Smooth muscle cell (in vitro differentiated cells): ENCODE data around the gene SIGLEC11. TPM values are rescaled to one million over a fixed set of nuclear protein-coding genes. Genes with fewer than 3 reads are reported as not detected.
"Not testable (repeated sequence)": the region's sequence is repeated elsewhere in the genome, so short reads cannot be mapped to it uniquely, and the experiment has no call there.

Experiments
- DNase-seq: peaks from one replicate; lab custom pipeline; 2025; ENCODE audit not compliant: unreplicated experiment; lab: John Stamatoyannopoulos, UW
- H2AFZ ChIP-seq: fragments of 200-600 bp; sonication (generic); 2 replicates; pipeline ENCODE4 v1.6.0; 2016; ENCODE audit warnings: antibody characterized with exemption, low read depth, mild to moderate bottlenecking
- H3F3A ChIP-seq: fragments of 200-600 bp; sonication (generic); 2 replicates; pipeline ENCODE4 v1.6.0; 2017; ENCODE audit warnings: antibody characterized with exemption, low read depth
- H3K27ac ChIP-seq: fragments of 200-600 bp; sonication (generic); 2 replicates; pipeline ENCODE4 v1.5.1; 2016; ENCODE audit warnings: low read depth, mild to moderate bottlenecking
- H3K27me3 ChIP-seq: fragments of 200-600 bp; sonication (generic); 2 replicates; pipeline ENCODE4 v1.6.1; 2016; ENCODE audit warnings: low read depth, mild to moderate bottlenecking
- H3K36me3 ChIP-seq: fragments of 200-600 bp; sonication (generic); 2 replicates; pipeline ENCODE4 v1.5.1; 2016; ENCODE audit warnings: low read depth
- H3K4me1 ChIP-seq: fragments of 200-600 bp; sonication (generic); 2 replicates; pipeline ENCODE4 v1.5.1; 2016; ENCODE audit warnings: low read depth
- H3K4me2 ChIP-seq: fragments of 200-600 bp; sonication (generic); 2 replicates; pipeline ENCODE4 v1.6.0; 2016; ENCODE audit warnings: mild to moderate bottlenecking
- H3K4me3 ChIP-seq: fragments of 200-600 bp; sonication (generic); 2 replicates; pipeline ENCODE4 v1.5.1; 2016; ENCODE audit warnings: mild to moderate bottlenecking
- H3K79me2 ChIP-seq: fragments of 200-600 bp; sonication (generic); 2 replicates; pipeline ENCODE4 v1.6.0; 2016; ENCODE audit warnings: low read depth, mild to moderate bottlenecking
- H3K9ac ChIP-seq: fragments of 200-600 bp; sonication (generic); 2 replicates; pipeline ENCODE4 v1.6.0; 2016; ENCODE audit warnings: low read depth
- H3K9me3 ChIP-seq: fragments of 200-600 bp; sonication (generic); replicated peaks from 2 replicates; pipeline ENCODE4 v1.5.1; 2016; ENCODE audit warnings: low read depth
- H4K20me1 ChIP-seq: fragments of 200-600 bp; sonication (generic); 2 replicates; pipeline ENCODE4 v1.6.0; 2016; ENCODE audit warnings: low read depth
- CTCF ChIP-seq: fragments of 200-600 bp; sonication (generic); IDR thresholded peaks from 2 replicates; pipeline ENCODE4 v1.5.1; 2017; ENCODE audit warnings: borderline replicate concordance, mild to moderate bottlenecking, antibody characterized with exemption; ENCODE audit not compliant: insufficient read depth, poor library complexity, severe bottlenecking
- WGBS: methylation state at CpG from one replicate; pipeline ENCODE4 v1.1.7; 2016; ENCODE audit warnings: low lambda C conversion rate; 5-methylcytosine and 5-hydroxymethylcytosine counted together
- polyA plus RNA-seq: library from polyadenylated mRNA; unstranded; fragments of >200 nt; fragmentation: Nextera tagmentation; extraction: Ambion mirVana; gene quantifications from 2 replicates; pipeline ENCODE4 v1.2.1, GENCODE V29; 2016
- total RNA-seq: library from RNA; depleted of rRNA; stranded (reverse); fragments of >200 nt; gene quantifications from 2 replicates; pipeline ENCODE4 v1.2.3, GENCODE V29; 2014

The SIGLEC11 gene, protein sequence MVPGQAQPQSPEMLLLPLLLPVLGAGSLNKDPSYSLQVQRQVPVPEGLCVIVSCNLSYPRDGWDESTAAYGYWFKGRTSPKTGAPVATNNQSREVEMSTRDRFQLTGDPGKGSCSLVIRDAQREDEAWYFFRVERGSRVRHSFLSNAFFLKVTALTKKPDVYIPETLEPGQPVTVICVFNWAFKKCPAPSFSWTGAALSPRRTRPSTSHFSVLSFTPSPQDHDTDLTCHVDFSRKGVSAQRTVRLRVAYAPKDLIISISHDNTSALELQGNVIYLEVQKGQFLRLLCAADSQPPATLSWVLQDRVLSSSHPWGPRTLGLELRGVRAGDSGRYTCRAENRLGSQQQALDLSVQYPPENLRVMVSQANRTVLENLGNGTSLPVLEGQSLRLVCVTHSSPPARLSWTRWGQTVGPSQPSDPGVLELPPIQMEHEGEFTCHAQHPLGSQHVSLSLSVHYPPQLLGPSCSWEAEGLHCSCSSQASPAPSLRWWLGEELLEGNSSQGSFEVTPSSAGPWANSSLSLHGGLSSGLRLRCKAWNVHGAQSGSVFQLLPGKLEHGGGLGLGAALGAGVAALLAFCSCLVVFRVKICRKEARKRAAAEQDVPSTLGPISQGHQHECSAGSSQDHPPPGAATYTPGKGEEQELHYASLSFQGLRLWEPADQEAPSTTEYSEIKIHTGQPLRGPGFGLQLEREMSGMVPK
- total RNA-seq (not detected in 2 replicates), polyA plus RNA-seq (not detected in 2 replicates)

- not testable (repeated sequence) for H4K20me1 ChIP-seq, DNase-seq, H3K79me2 ChIP-seq, H3K27ac ChIP-seq, H3K36me3 ChIP-seq, H3F3A ChIP-seq, H3K4me2 ChIP-seq, H2AFZ ChIP-seq, H3K9ac ChIP-seq, H3K27me3 ChIP-seq, H3K4me3 ChIP-seq, H3K4me1 ChIP-seq, H3K9me3 ChIP-seq
- 89% methylated on average over 6 of the region's 10 CpGs for WGBS
These were observed at the start of gene SIGLEC11 for GRCh38 chr19:49960980-49961379. TSS of gene SIGLEC11 (minus strand) at chr19:49961172. CDS start at chr19:49961081, 91 bp downstream.

DNA sequence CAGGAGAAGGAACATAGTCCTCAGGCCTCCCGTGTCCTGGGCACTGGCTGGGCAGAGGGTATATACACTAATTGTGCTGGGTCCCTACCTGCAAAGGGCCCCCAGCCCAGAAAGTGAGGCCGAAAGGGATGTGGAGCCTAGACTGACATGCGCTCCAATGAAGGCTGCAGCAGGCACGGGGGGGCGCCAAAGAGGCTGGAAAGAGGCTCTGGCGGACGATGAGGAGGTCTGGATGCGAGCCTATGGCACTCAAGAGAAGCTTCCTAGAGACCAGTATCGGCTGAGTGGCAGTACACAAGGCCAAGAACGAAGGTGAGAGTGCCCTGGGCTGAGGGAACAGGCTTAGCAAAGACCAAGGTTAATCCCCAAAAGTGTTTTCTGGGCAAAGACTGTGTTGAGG lies 47.6 kb upstream of the SIGLEC11 start:
- Histone ChIP-seq H3K27ac (no peak overlapping the region), H3K27me3 (no peaks in the 10 kb centered on the region), H3F3A (no peaks in the 10 kb centered on the region), H4K20me1 (peaks cover 23% of the 10 kb centered on the region), H3K4me3 (no peak overlapping the region), H3K79me2 (no peaks in the 10 kb centered on the region), H3K4me1 (peaks cover 4% of the 10 kb centered on the region), H3K9ac (no peak overlapping the region), H3K36me3 (peaks cover 3% of the 10 kb centered on the region), H3K9me3 (no peaks in the 10 kb centered on the region), H2AFZ (no peak overlapping the region), H3K4me2 (no peak overlapping the region)
- no peak for DNase-seq
- 64% methylated on average over 10 of the region's 10 CpGs for WGBS
- TF ChIP-seq CTCF, result no peak

DNA sequence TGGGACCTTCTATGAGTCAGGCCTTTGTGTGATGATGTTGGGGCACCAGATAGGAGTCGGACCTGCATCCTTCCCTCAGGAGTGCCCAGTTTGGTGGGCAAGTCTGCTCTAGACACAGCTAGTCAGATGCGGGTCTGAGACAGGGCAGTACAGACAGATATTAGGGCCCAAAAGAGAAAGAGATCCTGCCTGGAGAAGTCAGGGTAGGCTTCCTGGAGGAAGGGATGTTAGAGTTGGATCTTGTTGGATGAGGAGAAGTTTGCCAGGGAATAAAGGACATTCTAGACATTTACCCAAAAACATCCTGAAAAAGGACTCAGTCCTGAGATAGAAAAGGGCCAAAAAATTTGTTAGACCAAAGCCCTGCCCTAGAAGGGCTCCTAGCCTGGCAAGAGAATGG lies 47.0 kb upstream of the SIGLEC11 start:
- Histone ChIP-seq H3K4me1 (peaks cover 4% of the 10 kb centered on the region), H3K9ac (no peak overlapping the region), H3K4me3 (no peak overlapping the region), H3F3A (no peaks in the 10 kb centered on the region), H3K9me3 (no peaks in the 10 kb centered on the region), H3K27ac (no peak overlapping the region), H4K20me1 (peaks cover 25% of the 10 kb centered on the region), H3K79me2 (no peaks in the 10 kb centered on the region), H3K36me3 (peaks cover 3% of the 10 kb centered on the region), H3K4me2 (no peak overlapping the region), H3K27me3 (no peaks in the 10 kb centered on the region), H2AFZ (no peak overlapping the region)
- DNase-seq, result no peak
- no peak for TF ChIP-seq CTCF
- 96% methylated on average over 2 of the region's 2 CpGs for WGBS

DNA sequence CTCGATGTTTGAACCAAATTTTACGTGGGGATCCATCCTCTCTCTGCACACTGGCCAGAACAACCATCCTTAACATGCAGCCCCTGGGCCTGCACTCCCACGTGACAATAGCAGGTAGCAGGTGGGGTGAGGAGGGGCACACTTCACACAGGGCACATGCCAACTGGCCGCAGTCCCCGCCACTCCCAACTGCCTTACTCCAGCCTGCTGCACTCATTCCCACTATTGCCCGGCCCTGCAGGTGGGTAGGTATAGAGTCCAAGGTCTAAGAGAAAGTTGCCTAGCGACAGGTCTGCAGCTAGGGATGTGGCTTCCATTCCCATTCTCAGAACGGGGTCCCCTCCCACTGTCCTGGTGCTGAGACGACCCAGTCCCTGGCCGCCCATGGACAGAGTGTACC lies 46.2 kb upstream of the SIGLEC11 start:
- TF ChIP-seq CTCF, result no peak
- Histone ChIP-seq H3K4me2 (no peak overlapping the region), H3K9me3 (no peaks in the 10 kb centered on the region), H2AFZ (no peak overlapping the region), H3K27ac (no peak overlapping the region), H3K4me3 (no peak overlapping the region), H3K36me3 (peaks cover 3% of the 10 kb centered on the region), H3K27me3 (no peaks in the 10 kb centered on the region), H3K4me1 (peaks cover 4% of the 10 kb centered on the region), H4K20me1 (peaks cover 33% of the 10 kb centered on the region), H3K9ac (no peak overlapping the region), H3K79me2 (no peaks in the 10 kb centered on the region), H3F3A (no peaks in the 10 kb centered on the region)
- DNase-seq, result no peak
- 90% methylated on average over 10 of the region's 10 CpGs for WGBS
